ENCODE measurements around the gene SPON1. TPM values are rescaled to one million over a fixed set of nuclear protein-coding genes. Genes with fewer than 3 reads are reported as not detected.

SPON1 gene
- total RNA-seq, 1 experiment from 2014 or later, result 0.10 TPM

GRCh38 chr11:14223636-14224288 lies 261.2 kb downstream of the SPON1 start:
- TF ChIP-seq POLR2AphosphoS5 (IDR thresholded peaks at IDR 0.05; ENCODE audit: low read depth, low read length) (no peak), CTCF (IDR thresholded peaks at IDR 0.05) (no peak), TCF7L2 (IDR thresholded peaks at IDR 0.05; ENCODE audit: low read depth, low read length) (no peak), SIN3A (IDR thresholded peaks at IDR 0.05; ENCODE audit: borderline replicate concordance, insufficient read depth, low read depth, low read length) (no peak), REST (IDR thresholded peaks at IDR 0.05; ENCODE audit: insufficient read depth in 1 of 2, low read depth in 2 of 2, low read length in 1 of 2) (no peak)
- in situ Hi-C loops (cut with HindIII; ENCODE audit: low pct_unique_long_range_greater_than_20kb, low sequenced_read_pairs), result no loop called here
- no peak for DNase-seq (ENCODE audit: low read depth, low spot score)

GRCh38 chr11:14224395-14224794 lies 261.9 kb downstream of the SPON1 start:
- ChIA-PET POLR2A (no interaction called here), CTCF (no interaction called here)
- no TSS peak for BruUV-seq (replicated peaks)

More at GRCh38 chr11:14223636-14224288, 261.2 kb downstream of the SPON1 start:
- Histone ChIP-seq H3K36me3 (ENCODE audit: control insufficient read depth, insufficient read depth, low read length) (no peaks in the 10 kb centered on the region), H3K27me3 (ENCODE audit: control insufficient read depth, insufficient read depth, low read length) (peaks cover 5% of the 10 kb centered on the region; the same call in 1 of the 2 replicates), H3K27ac (ENCODE audit: low read length) (no peak overlapping the region), H3K4me3 (ENCODE audit: low read depth in 2 of 2, low read length in 2 of 2) (no peak overlapping the region), H3K9me3 (ENCODE audit: control insufficient read depth, insufficient read depth, low read depth, low read length) (no peaks in the 10 kb centered on the region), H3K4me1 (ENCODE audit: control insufficient read depth, insufficient read depth, low read length) (no peaks in the 10 kb centered on the region)
- ChIA-PET POLR2A (no interaction called here), CTCF (no interaction called here)
- ATAC-seq, result no peak
- intact Hi-C loops (cut with micrococcal nuclease; ENCODE audit: unreplicated experiment), result no loop called here
- BruUV-seq (replicated peaks), result no TSS peak

More at GRCh38 chr11:14224395-14224794, 261.9 kb downstream of the SPON1 start:
- no peak overlapping the region for H3K4me3 ChIP-seq (ENCODE audit: low read depth in 2 of 2, low read length in 2 of 2)
- no peak for DNase-seq (ENCODE audit: low read depth, low spot score)
- H3K27me3 ChIP-seq (ENCODE audit: control insufficient read depth, insufficient read depth, low read length), result peaks cover 6% of the 10 kb centered on the region; the same call in 1 of the 2 replicates
- no peak overlapping the region for H3K27ac ChIP-seq (ENCODE audit: low read length)
- in situ Hi-C loops (cut with HindIII; ENCODE audit: low pct_unique_long_range_greater_than_20kb, low sequenced_read_pairs), result no loop called here
- H3K4me1 ChIP-seq (ENCODE audit: control insufficient read depth, insufficient read depth, low read length), result no peaks in the 10 kb centered on the region
- H3K9me3 ChIP-seq (ENCODE audit: control insufficient read depth, insufficient read depth, low read depth, low read length), result no peaks in the 10 kb centered on the region
- intact Hi-C loops (cut with micrococcal nuclease; ENCODE audit: unreplicated experiment), result no loop called here
- TF ChIP-seq REST (IDR thresholded peaks at IDR 0.05; ENCODE audit: insufficient read depth in 1 of 2, low read depth in 2 of 2, low read length in 1 of 2) (no peak), CTCF (IDR thresholded peaks at IDR 0.05) (no peak), SIN3A (IDR thresholded peaks at IDR 0.05; ENCODE audit: borderline replicate concordance, insufficient read depth, low read depth, low read length) (no peak), POLR2AphosphoS5 (IDR thresholded peaks at IDR 0.05; ENCODE audit: low read depth, low read length) (no peak), TCF7L2 (IDR thresholded peaks at IDR 0.05; ENCODE audit: low read depth, low read length) (no peak)
- ATAC-seq, result no peak
- no peaks in the 10 kb centered on the region for H3K36me3 ChIP-seq (ENCODE audit: control insufficient read depth, insufficient read depth, low read length)
